OCI-M2 (cell line): ENCODE results near the gene PARK7.

ENCODE experiments used
- DNase-seq: peaks from one replicate; lab custom pipeline; 2025; ENCODE audit not compliant: unreplicated experiment; lab: John Stamatoyannopoulos, UW

The PARK7 gene

GRCh38 chr1:8006037-8006963 lies 44.8 kb downstream of the PARK7 start:
- DNase-seq, result no peak

- DNase-seq, result no peak
Measured at GRCh38 chr1:8009043-8010002, 47.8 kb downstream of the PARK7 start.

GRCh38 chr1:8010080-8010664 lies 48.7 kb downstream of the PARK7 start:
- DNase-seq, result no peak

GRCh38 chr1:8011016-8011415 lies 49.5 kb downstream of the PARK7 start:
- no peak for DNase-seq

GRCh38 chr1:8011923-8012858 lies 50.7 kb downstream of the PARK7 start:
- DNase-seq, result no peak

- no peak for DNase-seq
Measured at GRCh38 chr1:8012955-8013354, 51.4 kb downstream of the PARK7 start.

GRCh38 chr1:8013399-8013798 lies 51.9 kb downstream of the PARK7 start:
- DNase-seq, result no peak

GRCh38 chr1:8013800-8014199 lies 52.3 kb downstream of the PARK7 start:
- DNase-seq, result no peak

- DNase-seq, result no peak
Measured at GRCh38 chr1:8014381-8014988, 53.0 kb downstream of the PARK7 start.

- no peak for DNase-seq
Measured at GRCh38 chr1:8015036-8015808, 53.7 kb downstream of the PARK7 start.

GRCh38 chr1:8015809-8016165 lies 54.3 kb downstream of the PARK7 start:
- DNase-seq, result no peak

- DNase-seq, result no peak
Measured at GRCh38 chr1:8016210-8016894, 54.8 kb downstream of the PARK7 start.

- no peak for DNase-seq
Measured at GRCh38 chr1:8016895-8017241, 55.4 kb downstream of the PARK7 start.

- no peak for DNase-seq
Measured at GRCh38 chr1:8017495-8018197, 56.1 kb downstream of the PARK7 start.

GRCh38 chr1:8018492-8019228 lies 57.1 kb downstream of the PARK7 start:
- DNase-seq, result no peak

GRCh38 chr1:8019229-8019620 lies 57.7 kb downstream of the PARK7 start:
- no peak for DNase-seq

- no peak for DNase-seq
Measured at GRCh38 chr1:8020032-8020431, 58.5 kb downstream of the PARK7 start.
